GM12874 (cell line): ENCODE measurements around the gene COLEC12.

Experiments used
- TF ChIP-seq, protein P1 (sequence below): IDR thresholded peaks from 2 replicates; pipeline ENCODE4 v1.5.1; 2011; ENCODE audit warnings: low read depth, mild to moderate bottlenecking, control low read depth, low read length, moderate library complexity; ENCODE audit not compliant: insufficient read depth

Gene COLEC12

DNA sequence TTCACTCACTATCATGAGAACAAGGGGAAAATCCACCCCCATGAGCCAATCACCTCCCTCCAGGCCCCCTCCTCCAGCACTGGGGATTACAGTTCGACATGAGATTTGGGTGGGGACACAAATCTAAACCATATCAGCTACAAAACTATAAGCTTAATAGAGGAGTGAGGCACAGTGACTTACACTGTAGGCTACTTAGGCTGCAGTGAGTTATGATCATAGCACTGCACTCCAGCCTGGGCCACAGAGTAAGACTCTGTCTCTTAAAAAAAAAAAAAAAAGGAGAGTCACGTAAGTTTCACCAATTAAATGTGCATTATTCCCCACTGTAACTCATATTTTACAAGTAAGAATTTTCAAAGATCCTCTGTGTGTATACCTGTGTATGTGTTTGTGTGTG is 26.2 kb upstream of the COLEC12 start:
- TF ChIP-seq, protein P1, sequence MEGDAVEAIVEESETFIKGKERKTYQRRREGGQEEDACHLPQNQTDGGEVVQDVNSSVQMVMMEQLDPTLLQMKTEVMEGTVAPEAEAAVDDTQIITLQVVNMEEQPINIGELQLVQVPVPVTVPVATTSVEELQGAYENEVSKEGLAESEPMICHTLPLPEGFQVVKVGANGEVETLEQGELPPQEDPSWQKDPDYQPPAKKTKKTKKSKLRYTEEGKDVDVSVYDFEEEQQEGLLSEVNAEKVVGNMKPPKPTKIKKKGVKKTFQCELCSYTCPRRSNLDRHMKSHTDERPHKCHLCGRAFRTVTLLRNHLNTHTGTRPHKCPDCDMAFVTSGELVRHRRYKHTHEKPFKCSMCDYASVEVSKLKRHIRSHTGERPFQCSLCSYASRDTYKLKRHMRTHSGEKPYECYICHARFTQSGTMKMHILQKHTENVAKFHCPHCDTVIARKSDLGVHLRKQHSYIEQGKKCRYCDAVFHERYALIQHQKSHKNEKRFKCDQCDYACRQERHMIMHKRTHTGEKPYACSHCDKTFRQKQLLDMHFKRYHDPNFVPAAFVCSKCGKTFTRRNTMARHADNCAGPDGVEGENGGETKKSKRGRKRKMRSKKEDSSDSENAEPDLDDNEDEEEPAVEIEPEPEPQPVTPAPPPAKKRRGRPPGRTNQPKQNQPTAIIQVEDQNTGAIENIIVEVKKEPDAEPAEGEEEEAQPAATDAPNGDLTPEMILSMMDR, result no peak

DNA sequence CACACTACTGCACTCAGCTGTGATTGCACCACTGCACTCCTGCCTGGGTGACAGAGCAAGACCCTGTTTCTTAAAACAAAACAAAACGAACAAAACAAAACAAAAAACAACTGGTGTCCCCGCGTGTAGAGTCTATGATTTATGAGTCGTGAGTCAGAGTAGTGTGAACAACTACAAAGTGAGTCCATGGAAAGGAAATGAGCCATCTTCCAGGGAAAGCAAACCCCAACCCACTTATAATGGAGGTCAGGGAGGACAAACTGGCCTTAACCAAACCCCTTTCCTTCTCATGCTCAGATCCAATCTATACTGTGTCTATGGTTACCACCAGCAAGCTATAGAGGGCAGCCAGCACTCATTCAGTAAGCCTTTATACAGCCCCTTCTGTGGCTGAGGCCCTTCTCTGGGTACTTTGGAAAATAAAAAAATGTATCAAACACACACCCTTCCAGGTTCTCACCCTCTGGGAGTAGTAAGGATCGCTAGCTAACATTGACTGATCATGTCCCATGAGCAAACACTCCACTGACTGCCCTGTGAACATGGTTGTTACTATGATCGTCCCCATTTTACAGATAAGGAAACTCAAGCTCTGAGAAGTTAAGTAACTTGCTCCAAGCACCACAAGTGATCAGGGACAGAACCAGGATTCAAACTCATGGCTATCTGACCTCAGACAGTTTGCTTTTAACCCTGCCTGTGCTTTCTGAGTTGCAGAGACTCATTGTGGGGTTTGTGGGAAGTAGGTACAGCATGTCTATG is 24.7 kb upstream of the COLEC12 start:
- TF ChIP-seq, protein P1, result no peak

DNA sequence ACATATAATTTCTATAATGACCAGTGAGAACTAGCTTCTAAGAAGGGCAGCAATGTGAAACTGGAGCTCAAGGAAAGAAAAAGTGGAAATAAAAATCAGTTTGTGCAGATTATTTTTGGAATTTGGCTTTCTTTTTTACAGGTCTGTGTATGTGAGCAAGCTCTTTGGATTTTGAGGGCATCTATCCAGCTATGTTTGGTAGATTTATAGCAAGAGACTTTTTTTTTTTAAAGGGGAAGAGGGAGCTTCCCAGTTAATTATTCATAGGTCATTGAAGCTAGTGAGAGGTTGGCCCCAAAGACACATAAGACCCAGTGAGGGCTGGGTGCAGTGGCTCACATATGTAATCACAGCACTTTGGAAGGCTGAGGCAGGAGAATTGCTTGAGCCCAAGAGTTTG is 24.0 kb upstream of the COLEC12 start:
- TF ChIP-seq, protein P1, result no peak

DNA sequence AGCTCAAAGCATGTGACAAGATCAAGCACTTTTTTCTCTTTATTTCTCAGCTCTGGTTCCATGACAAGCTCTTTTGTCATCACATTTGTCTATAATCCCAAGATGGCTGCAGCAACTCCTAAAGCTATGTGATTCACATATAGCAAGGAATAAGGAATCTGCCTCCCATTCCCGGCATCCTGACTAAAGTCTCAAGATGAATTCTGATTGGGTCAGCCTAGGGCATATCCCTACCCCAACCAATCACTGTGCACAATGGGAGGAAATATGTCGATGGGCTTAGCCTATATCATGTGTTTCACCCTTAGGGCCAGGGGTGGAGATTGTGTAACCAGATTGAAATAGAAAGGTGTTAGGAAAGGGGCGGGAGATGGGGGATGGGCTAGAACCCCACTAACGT is 23.1 kb upstream of the COLEC12 start:
- TF ChIP-seq, protein P1, result no peak

DNA sequence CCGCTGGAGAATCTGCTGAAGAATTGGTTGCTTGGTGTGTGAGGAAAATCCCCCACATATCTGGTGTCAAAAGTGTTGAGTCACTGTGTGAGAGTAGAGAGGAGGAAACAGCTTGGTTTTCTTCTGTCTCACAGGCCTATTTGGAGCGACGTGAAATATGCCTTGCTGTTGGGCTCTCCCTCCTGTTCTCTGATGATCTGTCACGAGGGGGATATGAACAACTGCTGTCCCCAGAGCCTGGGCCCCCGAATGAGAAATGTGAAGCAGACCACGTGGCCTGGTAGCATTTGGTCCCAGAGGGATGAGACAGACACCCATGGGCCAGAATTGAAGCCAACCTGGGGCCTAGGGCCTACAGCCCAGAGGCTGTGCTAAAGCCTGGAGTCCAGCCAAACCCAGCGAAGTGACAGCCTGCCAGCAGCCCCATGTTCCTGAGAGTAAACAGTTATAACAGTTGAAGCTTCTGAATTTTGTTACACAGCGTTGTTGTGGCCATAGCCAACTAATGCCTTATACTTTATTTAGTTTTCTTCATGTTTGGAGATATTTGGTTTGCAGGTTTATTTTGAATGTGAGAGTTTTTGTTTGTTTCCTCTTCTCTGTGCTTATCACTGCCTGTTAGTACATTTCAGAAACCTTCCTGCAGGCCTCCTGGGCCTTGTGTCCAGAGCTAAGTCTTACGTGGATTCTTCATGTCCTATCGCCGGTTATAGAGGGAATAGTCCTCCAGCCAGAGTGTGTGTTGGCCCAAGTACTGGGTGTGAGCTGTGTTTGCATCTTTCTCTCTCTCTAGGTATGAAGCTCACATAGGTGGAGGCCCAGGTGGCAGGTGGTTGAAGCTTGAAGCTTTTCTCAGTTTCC is 18.7 kb upstream of the COLEC12 start:
- TF ChIP-seq, protein P1, result no peak

DNA sequence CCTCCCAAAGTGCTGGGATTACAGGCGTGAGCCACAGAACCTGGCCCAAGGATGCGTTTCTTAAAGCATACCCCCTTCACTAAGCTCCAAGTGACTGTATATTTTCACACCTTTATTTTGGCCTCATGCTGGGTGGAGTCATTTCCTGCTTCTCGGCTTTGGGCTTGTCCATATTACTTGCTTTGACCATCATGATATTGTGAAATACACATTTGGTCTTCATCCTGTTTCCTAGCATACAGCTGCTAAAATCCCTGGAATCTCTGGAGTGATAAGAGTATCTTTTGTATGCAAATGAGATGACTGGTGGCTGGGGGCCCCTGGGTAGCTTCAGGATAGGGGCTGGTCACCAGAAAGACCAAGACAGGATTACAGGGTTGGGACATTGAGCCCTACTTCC is 17.6 kb upstream of the COLEC12 start:
- TF ChIP-seq, protein P1, result no peak

DNA sequence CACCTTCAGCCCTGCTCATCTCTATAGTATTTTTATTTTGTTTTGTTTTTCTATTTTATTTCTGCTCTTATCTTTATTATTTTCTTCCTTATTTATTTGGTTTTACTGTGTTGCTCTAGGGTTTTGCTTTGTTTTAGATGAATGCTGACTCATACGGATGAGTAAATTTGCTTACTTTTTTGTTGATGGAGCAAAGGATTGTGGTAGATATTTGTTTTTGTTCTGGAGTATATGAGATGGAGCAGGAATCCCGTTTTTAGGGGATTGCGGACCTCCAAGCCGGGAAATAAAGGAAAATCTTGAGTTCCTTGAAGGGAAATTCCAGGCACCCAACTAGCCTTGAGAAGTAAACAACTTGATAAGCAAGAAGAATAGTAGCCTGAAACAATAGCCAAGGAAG is 15.3 kb upstream of the COLEC12 start:
- TF ChIP-seq, protein P1, result no peak
